RPMI7951 (cell line): ENCODE data around the gene RASGRF2. TPM values are rescaled to one million over a fixed set of nuclear protein-coding genes. Genes with fewer than 3 reads are reported as not detected.

Experiments used
- DNase-seq: peaks from one replicate; pipeline ENCODE4 v3.0.0-alpha.2; 2012; ENCODE audit warnings: low read depth
- total RNA-seq: library from RNA; depleted of rRNA; stranded (reverse); fragments of >200 nt; shearing (Covaris generic); gene quantifications from 2 replicates; pipeline ENCODE4 v1.2.3, GENCODE V29; 2014

Gene RASGRF2
- total RNA-seq, 1 experiment from 2014 or later: 0.72 TPM

DNA sequence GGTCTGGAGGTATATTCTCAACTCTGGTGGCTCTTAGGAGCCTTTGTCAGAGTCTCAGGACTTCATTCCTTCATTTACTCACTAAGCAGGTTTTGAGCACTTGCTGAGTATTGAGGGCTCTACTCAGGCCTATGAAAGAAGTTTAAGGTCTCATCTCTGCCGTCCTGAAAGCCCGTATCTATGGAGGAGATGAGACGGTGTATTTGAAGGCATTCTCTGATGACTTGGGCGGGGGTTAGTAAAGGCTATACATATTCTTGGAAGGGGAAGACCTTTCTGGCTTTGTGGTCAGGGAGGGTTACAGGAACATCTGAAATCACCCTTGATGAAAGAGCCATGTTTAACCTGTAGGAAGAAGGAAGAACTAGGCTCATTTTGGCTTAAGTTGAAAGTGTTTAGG lies 21.9 kb downstream of the RASGRF2 start:
- DNase-seq: no peak

DNA sequence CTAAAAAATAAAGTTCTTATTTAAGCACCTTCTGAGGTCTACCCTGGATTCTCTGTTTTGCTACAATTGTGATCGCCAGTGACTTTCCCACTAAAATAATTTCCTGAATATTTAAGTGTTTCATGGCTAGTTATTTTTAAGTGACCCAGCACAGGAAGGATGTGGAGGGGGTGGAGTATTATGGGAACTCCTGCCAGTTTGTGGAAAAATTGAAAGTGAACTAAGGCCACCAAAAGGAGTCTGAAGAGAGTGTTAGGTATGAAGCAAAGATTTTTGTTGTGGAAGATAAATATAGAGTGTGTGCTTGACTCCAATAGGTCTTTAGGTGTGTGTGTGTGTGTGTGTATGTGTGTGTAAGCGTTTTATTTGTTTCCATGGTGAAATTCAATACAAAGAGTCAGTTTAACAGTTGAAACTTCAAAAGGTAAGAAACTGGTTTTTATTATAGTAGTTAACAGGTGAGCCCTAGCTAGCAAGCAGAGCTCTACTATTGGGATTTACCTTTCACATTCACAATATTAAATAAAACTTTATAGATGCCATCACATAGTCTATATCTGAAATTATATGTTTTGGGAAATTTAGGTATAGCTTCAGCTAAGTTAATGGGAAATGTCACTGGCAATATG lies 25.6 kb downstream of the RASGRF2 start:
- no peak for DNase-seq

DNA sequence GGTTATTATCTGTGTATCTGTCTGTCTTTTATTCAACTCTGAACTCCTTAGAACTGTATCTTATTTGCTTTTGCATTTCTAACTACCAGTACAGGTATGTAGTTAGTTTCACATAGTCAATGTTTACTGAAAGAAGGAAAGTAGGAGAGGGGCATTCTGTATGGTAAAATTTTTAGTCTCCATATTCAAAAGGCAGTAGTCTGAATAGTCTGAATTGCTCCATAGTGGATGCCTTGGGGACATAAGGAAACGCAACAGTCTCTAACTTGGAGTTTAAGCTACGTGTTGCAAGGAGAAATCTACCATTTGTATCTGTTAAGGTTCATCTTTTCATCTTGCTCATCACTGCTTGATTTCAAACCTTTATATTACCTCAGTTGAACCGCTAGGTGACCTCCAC lies 26.2 kb downstream of the RASGRF2 start:
- DNase-seq: no peak

DNA sequence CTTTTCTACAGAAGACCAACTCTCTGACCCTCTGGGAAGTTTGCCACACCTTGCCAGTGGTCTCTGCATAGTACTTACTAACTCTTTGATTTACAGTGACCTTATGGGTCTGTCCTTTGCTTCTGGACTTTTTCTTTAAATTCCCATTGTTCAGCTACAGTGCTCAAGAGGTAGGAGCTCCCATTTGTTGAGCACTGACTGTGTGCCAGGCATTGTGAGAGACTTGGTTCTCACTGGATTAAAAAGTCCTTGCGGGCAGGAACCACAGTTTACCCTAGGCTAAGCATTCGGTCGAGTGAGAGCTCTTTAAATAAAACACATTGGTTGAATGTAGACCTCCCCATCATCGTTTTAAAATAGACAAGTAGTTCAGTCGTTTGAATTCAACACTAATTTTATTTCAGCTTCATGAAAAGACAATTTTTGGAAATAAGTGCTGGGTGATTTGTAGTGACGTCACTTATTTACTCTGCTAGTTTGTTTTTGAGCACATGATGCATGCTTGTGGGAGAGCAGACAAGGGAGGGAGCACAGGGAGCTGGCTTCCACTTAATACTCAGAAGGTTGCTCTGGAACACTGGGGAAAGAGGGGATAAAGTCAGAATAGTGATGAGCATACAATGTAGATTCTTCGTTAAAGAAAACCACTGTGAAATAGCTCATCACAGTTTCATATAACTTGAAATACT lies 27.1 kb downstream of the RASGRF2 start:
- no peak for DNase-seq

DNA sequence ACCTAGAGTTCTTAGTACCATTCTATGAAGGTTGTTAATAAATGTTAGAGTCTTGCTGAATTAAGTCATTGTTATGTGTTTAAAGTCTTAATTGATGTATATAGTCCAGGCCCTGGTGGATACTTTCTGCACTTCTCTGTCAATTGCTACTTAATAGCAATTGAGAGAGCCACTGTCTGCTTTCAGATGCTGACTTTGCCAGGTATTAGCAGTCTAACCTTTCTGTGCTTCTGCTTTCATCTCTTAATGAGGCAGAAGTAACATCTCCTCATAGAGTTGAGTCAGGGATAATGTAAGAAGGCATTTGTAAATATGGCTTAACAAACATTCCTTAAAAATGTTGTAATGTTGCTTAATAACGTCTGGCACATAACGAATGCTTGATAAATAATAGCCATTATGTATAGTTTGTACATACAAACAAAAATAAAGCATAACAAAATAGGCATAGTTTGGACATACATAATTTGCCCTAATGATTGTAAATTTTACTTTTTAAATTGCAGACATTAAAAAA lies 28.3 kb downstream of the RASGRF2 start:
- no peak for DNase-seq

DNA sequence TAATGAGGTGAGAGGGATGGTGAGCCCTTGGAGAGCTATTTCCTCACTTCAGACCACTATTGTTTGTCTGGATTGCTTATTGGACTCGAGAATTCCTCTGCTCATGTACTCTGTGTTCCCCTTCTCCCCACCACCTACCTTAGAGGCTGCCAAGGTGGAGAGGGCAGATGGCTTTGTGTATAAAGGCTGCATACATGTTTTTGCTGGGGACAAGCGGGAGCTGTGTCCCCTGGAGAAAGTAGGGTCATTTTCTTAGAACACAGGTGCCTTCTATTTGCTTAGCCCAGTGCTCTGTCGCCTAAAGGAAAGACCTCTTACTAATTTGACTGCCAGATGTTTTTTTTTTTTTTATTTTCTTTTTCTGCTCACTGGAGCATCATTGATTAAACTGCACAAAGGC lies 29.7 kb downstream of the RASGRF2 start:
- no peak for DNase-seq

DNA sequence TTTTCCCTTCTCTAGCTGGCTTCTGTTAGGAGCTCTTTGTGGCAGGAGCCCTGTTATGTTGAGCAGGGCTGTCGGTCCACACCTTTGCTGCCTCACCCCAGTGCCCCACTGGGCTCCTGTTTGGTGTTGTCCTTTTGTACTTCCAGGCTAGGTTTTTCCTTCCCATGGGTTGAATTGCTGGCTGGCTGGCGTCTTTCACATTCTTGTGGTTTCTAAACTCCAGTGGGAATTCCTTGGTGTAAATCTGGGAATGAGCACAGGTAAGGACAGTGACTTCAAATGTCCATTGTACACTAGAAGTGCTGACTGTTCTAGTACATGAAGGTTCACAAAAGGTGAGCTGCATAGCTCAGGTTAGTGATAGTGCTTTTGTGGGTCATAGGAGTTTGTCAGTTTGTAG lies 30.4 kb downstream of the RASGRF2 start:
- DNase-seq: no peak

DNA sequence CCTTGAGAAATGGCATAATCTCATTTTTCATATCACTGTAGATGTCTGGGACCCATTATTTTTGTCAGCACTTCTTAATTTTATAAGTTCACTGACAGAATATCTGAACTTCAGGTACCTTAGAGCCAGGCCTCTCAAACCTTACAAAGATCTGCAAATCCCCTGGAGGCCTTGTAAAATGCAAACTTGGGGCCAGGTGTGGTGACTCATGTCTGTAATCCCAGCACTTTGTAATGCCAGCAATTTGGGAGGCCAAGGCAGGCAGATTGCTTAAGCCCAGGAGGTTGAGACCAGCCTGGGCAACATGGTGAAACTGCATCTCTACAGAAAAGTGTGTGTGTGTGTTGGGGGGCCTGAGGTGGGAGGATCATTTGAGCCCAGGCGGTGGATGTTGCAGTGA lies 30.8 kb downstream of the RASGRF2 start:
- no peak for DNase-seq

DNA sequence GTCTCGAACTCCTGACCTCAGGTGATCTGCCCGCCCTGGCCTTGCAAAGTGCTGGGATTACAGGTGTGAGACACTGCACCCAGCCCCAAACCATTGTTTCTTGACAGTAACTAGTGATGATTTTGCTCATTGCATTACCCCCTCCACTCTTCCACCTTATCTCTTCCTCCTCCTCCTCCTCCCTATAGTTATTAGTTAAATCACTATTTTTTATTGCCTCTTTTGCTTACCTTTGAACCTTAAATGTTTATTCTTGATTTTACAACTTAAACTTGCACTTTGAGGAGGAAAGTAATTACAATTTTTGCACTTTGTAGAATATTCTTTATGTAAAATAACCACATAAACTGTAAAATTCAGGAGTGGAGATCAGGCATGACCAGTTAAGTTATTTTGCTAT lies 35.7 kb downstream of the RASGRF2 start:
- DNase-seq: no peak

DNA sequence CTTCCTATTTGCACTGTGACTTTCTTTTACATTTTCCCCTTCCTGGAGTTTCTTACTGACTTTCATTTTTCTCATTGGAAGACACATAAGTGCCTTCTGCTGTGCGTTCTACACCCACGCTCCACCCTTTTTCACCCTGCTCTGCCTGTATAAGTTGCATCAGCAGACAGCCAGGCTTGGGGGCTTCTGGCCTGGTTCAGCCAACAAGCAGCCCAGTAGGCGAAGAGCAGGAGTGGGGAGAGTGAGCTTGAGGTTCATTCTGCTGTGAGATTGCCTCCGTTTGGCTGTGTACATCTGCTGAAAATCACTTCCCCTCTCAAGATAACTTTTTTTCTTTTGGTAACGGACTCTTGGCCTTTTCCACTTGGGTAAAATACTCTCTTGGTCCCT lies 38.4 kb downstream of the RASGRF2 start:
- peak; percentile 7 for DNase-seq

DNA sequence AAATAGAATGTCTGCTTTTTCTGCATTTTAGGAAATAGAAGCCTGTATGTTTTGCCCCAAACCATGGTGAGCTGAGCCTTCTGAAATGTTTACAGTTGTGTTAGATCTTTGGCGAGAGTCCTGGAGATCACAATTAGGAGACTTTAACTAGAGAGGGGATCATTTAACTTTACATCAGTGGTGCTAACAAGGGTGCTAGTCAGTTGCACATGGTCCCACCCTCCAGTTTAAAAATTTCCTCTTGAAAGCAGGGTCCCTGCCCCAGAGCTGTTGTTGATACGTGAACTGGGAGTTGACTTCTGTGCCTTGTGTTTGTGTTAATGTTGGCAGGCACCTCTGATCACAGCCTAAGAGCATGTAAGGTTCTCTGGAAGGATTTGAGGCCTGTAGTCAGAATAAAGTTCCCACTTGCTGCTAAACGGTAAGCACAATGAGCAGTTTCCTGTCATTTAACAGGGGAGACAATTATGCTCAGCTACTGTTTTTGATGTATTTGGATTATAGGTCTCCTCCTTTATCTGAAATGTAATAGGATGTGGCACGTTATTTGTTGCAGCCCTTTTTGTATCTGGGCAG lies 43.7 kb downstream of the RASGRF2 start:
- no peak for DNase-seq

DNA sequence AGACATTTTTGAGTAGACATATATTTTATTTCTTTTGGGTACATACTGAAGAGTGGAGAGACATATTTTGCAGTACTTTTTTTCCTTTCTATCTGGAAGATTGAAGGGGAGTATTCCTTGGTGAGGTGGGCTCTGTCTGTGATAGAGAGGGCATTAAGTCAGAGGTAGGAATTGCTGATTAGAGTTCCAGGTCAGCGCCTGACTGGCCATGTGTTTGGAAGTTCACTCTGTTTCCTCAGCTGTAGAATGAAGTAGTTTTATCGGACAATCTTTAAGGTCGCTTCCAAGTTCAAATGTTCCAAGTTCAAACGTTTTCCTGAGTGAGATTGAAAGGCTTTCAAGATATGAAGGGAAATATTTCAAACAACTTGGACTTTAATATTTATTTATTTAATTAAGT lies 45.5 kb downstream of the RASGRF2 start:
- no peak for DNase-seq

DNA sequence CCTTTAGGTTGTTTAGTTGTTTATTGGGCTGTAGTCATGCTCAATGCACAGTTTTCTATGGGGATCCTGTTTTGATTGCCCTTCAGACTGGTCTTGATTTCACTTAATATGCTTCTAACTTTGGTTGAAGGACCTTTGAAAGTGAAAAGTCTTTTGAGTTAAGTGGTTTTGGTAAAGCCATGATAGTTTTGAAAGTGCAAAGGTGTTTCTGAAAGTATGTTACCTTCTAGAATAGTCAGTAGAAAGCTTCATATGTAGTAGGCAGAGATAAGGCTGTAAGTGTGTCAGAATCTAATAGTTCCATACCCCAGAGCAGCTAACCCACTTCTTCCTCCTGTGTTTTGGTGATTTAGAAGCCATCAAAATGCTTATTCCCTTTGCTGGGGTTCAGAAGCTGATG lies 46.1 kb downstream of the RASGRF2 start:
- DNase-seq: no peak

DNA sequence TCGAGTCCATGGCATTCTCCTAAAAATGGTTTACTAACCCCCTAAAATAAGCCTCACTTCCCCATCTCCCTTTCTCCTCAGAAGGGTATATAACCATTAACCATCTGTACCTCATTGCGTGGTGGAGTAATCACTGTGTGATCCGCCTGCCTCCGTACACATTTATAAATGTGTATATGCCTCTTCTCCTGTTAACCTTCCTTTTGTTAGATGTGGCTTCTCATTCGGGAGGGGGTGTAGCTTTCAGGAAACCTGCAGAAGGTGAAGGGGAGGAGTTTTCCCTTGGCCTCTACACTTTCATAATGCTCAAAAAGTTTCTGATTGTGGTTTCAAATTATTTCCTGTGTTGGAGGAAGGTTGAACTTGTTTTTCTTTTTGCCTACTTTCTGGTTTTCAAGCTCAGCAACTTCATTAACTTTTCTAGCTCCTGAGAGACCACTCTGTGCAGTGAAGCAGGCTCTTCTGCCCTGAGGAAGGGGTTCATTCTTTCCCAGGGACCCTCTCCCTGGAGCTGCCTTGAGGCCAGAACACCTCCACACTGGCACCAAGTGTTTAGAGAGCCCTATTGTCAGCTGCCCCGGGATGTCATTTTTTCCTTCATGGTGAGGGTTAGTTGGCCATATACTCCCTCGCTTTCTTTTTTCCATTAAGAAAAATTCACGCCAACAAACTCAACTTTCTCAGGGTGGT lies 46.9 kb downstream of the RASGRF2 start:
- DNase-seq: no peak

DNA sequence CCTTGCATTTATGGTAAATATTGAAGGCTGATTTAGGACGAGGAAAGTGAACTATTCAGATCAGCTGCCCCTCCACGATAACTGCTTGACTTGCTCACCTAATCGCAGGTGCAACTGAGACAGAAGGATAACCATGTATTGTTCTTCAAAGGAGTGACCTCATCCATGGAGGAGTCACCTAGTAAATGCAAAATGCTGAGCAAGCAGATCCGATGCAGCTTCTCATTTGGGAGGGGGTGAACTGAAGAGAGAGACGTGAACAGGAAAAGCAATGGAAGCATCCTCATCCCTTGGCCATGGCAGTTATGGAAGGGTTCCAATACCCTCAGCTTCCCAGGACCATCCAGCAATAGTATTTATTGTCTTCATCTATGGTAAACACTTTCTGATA lies 47.5 kb downstream of the RASGRF2 start:
- no peak for DNase-seq

DNA sequence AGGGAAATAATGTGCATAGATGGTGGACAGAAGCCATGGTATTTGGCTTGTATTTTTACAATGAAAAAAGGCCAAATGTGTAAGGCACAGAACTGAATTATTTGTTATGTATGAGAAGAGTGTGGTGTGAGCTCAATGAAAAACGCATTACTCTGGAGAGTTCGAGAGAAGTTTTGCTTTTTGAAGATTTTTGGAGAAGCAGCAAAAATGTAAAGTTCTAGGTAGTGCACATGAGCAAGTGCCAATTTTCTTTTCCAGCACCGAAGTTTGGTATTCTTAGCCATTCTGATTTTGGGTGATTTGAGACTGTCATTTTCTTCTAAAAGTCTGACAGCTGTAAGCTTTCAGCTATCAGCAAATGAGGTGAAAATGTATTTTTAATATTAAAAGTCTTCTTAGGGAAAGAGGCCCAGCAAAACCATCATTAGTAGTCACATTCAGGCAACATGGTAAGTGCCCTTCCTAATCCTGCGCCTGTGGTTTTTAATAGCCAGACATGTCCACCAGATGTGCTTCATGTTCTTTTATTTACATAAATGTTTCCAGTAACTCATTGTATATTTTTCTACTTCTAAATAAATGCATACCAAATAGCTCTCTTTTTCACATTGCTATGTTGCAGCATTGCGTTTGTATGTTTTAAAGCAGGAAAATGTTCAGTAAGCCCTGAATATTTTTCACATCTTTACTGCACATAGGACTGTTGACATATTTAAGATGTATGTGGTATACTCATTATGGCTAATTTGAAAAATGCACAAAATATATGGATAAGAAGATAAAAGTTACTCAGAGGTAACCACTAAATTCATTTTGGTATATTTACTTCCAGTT lies 50.4 kb downstream of the RASGRF2 start:
- DNase-seq: no peak

DNA sequence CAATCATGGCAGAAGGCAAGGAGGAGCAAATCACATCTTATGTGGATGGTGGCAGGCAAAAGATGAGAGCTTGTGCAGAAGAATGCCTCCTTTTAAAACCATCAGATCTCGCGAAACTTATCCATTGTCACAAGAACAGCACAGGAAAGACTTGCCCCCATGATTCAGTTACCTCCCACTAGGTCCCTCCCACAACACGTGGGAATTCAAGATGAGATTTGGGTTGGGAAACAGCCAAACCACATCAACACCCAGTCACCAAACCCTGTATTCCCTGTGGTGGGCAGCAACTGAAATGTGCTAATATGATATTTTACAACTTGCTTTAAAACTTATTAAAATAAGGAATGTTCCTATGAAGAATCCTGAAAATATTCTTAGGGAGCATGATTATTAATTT lies 54.2 kb downstream of the RASGRF2 start:
- DNase-seq: peak; percentile 50

DNA sequence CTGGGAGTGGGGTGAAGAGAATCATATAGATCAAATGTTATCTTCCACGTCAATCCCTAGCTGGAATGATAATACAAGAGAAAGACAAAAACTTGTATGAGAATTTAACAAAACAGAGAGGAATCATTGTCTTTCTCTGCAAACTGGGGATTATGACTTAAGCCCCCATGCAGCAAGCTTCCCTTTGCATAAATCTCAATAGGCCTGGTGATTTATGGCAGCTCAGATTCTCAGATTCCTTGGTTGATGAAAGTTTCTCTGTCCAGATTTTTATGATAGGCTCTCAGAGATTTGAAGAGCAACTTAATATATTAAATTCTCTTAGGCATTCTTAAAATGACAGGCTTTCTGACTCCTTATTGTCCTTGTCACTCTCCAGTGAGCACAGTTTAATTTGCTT lies 56.0 kb downstream of the RASGRF2 start:
- no peak for DNase-seq

DNA sequence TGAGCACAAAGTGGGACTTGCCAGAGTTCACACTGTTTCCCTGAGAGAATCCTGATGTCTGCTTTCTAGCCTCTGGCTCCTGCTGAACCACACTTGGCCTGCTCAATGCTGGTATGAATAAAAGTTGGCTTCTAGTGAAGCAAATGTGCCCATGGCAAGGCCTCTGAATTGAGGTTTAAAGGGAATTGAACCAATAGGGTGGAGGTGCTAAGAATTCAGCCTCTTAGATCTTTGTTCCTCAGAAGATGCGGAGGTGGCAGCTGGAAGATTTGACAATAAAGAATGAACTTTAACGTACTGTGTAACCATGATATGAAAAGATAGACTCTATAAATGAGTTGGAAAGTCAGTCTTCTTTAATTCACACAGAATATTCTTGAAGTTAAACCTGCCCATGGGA lies 57.2 kb downstream of the RASGRF2 start:
- DNase-seq: no peak

DNA sequence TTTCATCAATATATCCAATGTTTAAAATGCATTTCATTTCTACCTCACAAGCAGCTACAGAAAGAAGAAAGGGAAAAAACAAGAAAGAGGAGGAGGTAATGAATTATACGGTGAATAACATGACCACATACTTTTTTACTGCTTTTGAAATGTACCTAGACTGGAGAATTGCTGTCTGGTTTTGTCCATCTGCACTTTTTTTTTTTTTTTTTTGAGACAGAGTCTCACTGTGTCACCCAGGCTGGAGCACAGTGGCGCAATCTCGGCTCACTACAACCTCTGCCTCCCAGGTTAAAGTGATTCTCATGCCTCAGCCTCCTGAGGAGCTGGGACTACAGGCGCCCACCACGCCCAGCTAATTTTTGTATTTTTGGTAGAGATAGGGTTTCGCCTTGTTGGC lies 58.4 kb downstream of the RASGRF2 start:
- DNase-seq: peak; percentile 19

DNA sequence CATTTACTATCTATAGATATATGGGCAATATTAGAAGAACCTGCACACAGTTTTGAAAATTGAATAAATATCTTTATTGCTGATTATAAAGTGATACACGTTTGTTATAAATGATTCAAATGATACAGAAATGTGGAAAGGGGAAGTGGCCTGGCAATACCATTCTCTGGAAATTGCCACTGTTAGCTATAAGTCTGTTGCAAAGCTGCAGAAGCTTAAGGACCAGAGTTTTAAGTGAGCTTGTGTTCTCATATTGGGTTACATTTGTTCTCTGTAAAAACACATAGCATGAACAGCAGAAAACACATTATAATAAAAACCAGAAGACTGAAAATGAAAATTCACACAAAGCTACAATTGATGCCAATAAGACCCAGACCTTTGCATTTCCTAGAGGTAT lies 59.6 kb downstream of the RASGRF2 start:
- DNase-seq: no peak
